ENCODE data around the gene PROM1. TPM values are rescaled to one million over a fixed set of nuclear protein-coding genes. Genes with fewer than 3 reads are reported as not detected.
A peak's percentile ranks its signal among the peaks of the same experiment; 100 is the strongest.

The PROM1 gene
- total and polyA plus RNA-seq, 2 experiments from 2014 or later, result 36.6 to 66.6 TPM

- H3F3A ChIP-seq (replicated peaks; ENCODE audit: low read depth), result 0 out of 2 replicates have a peak, but pooled peaks cover 3% of the 10 kb centered on the region
- H3K4me3 ChIP-seq, result no peak overlapping the region
- H3K4me3 Mint-ChIP-seq, result no peak overlapping the region
- no peak overlapping the region for H3K27ac ChIP-seq (ENCODE audit: low read depth)
- no peaks in the 10 kb centered on the region for H3K79me2 ChIP-seq (replicated peaks; ENCODE audit: insufficient read depth)
- H3K9me2 ChIP-seq (ENCODE audit: insufficient read depth), result no peaks in the 10 kb centered on the region
- H2AFZ ChIP-seq, result no peak overlapping the region
- no peaks in the 10 kb centered on the region for H3K27me3 ChIP-seq (ENCODE audit: insufficient read depth)
- DNase-seq (ENCODE audit: low spot score), result no peak
- ATAC-seq, result no peak
- peaks cover 6% of the 10 kb centered on the region for H3K36me3 ChIP-seq (ENCODE audit: insufficient read depth)
- no peaks in the 10 kb centered on the region; the same call in 1 of the 2 replicates for H4K20me1 ChIP-seq (replicated peaks; ENCODE audit: insufficient read depth)
- peaks cover 17% of the 10 kb centered on the region for H3K4me1 Mint-ChIP-seq
- peaks cover 28% of the 10 kb centered on the region for H3K36me3 Mint-ChIP-seq (ENCODE audit: low read depth)
- no peak overlapping the region for H3K27ac Mint-ChIP-seq
- TF ChIP-seq STAT1 (IDR thresholded peaks at IDR 0.05; ENCODE audit: unreplicated experiment), result no peak
- TF ChIP-seq POLR2AphosphoS5 (IDR thresholded peaks at IDR 0.05; ENCODE audit: low read depth), result no peak
- TF ChIP-seq CTCF (conservative IDR thresholded peaks at IDR 0.05; ENCODE audit: low read depth in 2 of 2), result no peak
- no peak overlapping the region for H3K4me2 ChIP-seq
- no peaks in the 10 kb centered on the region for H3K9me3 Mint-ChIP-seq
- no peaks in the 10 kb centered on the region for H3K27me3 Mint-ChIP-seq (ENCODE audit: insufficient read depth, low read depth, poor library complexity)
- H3K4me1 ChIP-seq (ENCODE audit: insufficient read depth), result peaks cover 38% of the 10 kb centered on the region
Measured at GRCh38 chr4:16027626-16028025, 56.2 kb downstream of the PROM1 start.

DNA sequence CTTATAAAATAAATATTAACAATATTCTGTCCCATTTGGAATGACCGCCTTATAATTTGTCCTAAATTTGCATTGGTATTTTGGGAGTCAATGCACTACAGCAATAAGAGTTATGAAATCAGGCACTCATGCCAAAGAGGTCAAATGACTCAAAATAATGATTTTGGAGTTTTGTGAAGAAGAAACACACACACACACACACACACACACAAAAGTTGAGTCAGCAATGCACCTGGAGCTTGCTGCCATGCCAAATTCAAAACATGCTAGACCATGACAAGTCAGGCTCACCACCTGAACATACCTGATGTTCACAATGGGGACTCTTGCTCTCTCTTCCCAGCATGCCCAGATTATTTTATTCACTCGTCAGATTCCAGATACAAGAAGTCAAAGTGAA lies 56.7 kb downstream of the PROM1 start:
- Histone ChIP-seq H3K4me3 (no peak overlapping the region), H2AFZ (no peak overlapping the region), H3K4me2 (no peak overlapping the region), H3K9me2 (ENCODE audit: insufficient read depth) (no peaks in the 10 kb centered on the region), H3K27me3 (ENCODE audit: insufficient read depth) (no peaks in the 10 kb centered on the region), H3F3A (replicated peaks; ENCODE audit: low read depth) (no peaks in the 10 kb centered on the region), H4K20me1 (replicated peaks; ENCODE audit: insufficient read depth) (no peaks in the 10 kb centered on the region; the same call in 1 of the 2 replicates), H3K27ac (ENCODE audit: low read depth) (no peak overlapping the region), H3K36me3 (ENCODE audit: insufficient read depth) (peaks cover 6% of the 10 kb centered on the region), H3K4me1 (ENCODE audit: insufficient read depth) (peaks cover 33% of the 10 kb centered on the region), H3K79me2 (replicated peaks; ENCODE audit: insufficient read depth) (no peaks in the 10 kb centered on the region)
- ATAC-seq (no peak), DNase-seq (ENCODE audit: low spot score) (no peak)
- Mint-ChIP-seq H3K9me3 (no peaks in the 10 kb centered on the region), H3K27me3 (ENCODE audit: insufficient read depth, low read depth, poor library complexity) (no peaks in the 10 kb centered on the region), H3K27ac (peak overlapping the region; percentile 23; the same call in 1 of the 2 replicates), H3K4me1 (peaks cover 17% of the 10 kb centered on the region), H3K36me3 (ENCODE audit: low read depth) (peaks cover 33% of the 10 kb centered on the region), H3K4me3 (no peak overlapping the region)
- no peak for TF ChIP-seq ZNF462 (CRISPR knock-in tag; IDR thresholded peaks at IDR 0.05)
